GM21528 (cell line): Measurements from ENCODE around the gene EPHB4.

Source experiments
- ATAC-seq: cut with Tn5 transposase; IDR thresholded peaks from one replicate; pipeline ENCODE4 v1.9.1; 2021; ENCODE audit warnings: mild to moderate bottlenecking, moderate library complexity; ENCODE audit not compliant: unreplicated experiment, low FRiP score

The EPHB4 gene

DNA sequence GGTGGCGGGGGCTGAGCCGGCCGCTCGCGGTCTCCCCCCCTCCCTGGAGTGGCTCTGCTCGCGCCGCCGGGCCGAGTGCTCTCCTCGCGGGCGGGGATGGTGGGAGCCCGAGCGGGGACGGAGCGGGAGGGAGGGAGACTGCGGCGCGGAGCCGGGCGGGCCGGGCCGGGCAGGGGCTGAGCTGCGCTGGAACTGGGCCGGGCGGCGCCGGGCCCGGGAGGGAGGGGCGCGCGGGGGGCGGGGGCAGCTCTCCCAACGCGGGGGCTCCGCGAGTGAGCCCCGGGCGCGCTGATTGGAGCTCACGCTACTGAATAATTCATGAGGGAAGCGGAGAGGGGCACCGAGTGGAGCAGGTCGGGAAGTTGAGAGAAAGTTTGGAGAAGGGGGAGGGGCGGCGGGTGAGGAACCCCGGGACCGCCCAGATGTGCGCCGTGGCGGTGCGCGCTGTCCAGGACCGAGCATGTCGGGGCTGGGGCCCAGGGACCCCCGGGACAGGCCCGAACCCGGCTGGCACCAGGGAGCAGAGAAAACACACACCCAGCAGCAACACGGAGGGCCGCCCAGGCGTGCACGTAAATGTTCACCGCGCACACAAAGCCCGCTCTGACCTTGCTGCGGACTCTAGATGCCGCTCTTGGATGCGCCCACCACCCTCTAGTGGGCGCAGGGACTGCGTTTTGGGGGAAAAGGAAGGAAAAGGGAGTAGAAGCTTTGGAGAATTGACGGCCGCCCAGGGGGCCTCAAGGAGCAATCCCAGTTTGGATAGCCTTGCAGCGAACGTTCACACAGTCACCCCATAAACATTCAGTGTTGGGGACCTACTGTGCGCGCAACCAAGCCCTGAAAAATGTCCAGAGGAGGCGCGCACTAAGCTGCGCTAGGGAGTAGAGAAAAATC lies at the start of gene EPHB4:
Gene EPHB4, minus strand, starts transcription at position 194 of the 897 bp plus-strand sequence. CDS start 493 bp downstream, outside the sequence.
- ATAC-seq: no peak

DNA sequence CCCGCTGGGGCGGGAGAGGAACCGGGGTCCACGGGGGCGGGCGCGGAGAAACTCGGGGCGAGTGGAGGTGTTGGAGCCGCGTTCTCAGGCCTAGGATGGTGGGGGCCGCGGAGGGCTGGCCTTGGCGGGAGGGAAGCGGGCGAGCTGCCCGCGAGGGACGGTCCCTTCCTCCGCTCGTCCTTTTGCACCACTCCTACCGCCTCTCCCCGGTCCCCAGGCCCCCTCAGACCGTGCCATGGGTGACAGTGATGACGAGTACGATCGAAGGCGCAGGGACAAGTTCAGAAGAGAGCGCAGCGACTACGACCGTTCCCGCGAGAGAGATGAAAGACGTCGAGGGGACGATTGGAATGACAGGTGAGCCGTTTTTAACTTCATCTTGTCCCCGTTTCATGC lies 48.0 kb upstream of the EPHB4 start:
- ATAC-seq: peak; percentile 29

DNA sequence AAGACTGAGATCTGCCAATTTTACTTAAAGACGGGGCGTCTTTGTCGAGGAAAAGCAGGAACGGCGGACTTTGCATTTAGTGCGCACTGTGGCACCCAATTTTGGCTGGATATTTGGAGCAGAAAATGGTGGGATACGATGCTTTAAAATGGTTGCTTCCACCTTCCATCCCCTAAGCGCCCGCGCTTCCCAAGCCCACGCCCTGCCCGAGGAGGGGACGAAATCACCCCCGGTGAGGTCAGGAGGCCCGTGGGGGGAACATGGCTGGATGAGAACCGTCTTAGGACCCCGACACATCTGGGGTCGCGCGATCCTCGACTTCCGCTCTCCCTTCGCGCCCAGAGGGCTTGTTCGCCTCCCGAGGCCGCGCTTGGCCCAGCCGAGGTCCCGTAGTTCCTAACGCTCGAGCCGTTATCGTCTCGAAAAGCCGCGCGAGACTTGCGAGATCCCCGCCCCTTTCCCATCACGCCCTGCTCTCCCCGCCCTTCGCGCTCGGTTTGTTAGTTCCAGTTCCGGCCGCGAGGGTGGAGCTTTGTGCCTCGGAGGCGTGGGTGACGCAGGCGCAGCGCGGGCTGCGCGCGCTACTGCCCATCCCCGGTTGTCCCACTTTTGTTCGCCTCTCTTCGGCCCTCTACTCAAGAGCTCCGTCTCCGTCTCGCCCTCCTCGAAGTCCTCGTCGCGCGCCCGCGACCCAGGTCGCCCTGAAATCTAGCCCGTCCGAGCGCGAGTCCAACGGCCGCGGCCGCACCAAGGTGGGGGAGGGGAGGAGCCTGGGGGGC lies 47.4 kb upstream of the EPHB4 start, which contains the start of gene SRRT:
Gene SRRT, plus strand, starts transcription at position 527 of the 779 bp plus-strand sequence. CDS start 488 bp downstream, outside the sequence.
- peak; percentile 83 for ATAC-seq

DNA sequence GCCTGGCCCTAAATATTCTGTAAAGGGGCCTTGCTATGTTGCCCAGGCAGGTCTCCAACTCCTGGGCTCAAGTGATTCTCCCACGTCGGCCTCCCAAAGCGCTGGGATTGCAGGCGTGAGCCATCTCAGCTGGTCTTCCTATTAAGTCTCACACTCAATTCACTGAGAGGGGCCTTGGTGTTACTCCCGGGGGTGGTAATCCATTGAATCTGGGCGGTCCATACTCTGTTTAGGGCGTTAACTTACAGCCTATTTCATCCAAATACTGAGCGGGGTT lies 46.9 kb upstream of the EPHB4 start:
- no peak for ATAC-seq

DNA sequence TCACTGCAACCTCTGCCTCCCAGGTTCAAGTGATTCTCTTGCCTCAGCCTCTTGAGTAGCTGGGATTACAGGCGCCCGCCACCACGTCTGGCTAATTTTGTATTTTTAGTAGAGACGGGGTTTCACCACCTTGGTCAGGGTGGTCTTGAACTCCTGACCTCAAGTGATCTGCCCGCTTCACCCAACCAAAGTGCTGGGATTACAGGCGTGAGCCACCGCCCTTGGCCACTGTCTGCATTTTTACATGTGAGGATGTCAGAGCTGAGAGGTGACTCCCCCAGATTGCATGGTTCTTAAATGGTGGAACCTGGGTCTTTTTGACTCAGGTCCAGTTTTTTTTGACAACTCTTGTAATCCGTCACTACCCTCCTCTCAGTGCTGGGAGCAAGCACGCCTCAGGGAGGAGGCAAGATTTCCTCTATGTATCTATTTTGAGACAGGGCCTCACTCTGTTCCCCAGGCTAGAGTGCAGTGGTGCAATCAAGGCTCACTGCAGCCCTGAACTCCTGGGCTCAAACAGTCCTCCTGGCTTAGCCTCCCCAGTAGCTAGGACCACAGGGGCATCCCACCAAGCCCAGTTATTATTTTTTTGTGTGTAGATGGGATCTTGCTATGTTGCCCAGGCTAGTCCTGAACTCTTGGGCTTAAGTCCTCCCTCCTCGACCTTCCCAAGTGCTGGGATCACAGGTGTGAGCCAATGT lies 46.4 kb upstream of the EPHB4 start:
- ATAC-seq: no peak

DNA sequence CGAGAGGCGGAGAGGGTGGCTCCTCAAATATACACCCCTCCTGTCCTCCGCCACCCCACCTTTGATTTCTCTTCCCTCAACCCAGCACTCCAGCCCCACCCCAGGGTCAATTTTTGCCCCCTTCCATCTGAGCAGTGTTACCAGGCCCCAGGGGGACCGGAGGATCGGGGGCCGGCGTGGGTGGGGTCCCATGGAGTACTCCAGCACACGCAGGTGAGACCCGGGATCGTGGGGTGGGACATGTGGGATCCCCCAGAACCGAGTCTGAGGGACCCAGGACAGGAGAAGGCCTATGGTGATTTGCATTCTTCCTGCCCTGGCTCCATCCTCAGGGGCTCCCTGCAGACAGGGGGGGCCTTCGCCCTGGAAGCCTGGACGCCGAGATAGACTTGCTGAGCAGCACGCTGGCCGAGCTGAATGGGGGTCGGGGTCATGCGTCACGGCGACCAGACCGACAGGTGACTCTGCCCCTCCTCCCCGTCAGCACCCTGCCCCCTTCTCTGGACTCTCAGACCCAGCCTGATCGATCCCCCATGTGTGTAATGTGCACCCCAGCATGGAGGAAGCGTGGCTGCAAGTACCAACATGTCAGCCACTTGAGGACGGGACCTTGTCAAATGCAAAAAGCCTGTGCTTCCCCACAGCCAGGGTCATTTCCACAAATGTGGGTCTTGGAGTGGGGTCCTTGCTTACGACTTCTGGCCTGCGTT lies 40.6 kb upstream of the EPHB4 start:
- ATAC-seq: no peak

DNA sequence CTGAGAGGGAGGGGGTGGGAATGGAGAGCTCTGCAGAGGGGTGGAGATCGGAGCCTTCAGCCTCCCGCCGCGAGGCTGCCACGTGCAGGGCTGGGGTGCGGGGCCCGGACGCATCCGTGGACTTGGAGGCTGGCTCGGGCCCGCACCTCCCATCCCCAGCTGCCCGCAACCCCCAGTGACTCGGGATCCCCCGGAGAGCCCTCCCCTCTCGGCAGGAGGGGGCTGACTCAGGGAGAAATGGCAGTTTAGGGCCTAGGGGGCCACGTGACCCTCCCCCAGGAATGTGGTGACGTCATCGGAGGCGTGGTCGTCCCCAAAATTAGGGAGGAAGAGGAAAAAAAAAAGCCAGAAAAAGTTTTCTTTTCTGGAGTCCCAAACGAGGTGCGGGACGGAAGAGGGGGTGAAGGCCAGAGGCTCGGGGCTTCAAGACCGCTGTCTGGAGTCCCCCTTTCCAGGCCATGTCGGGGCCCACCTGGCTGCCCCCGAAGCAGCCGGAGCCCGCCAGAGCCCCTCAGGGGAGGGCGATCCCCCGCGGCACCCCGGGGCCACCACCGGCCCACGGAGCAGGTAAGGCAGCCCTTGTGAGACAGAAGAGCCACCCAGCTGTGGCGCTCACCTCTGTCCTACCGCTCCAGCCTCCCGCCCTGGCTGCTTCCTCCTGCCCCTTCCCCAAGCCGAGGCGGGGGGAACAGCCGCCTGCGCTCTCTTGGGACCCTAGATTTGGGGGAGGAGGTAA lies 39.9 kb upstream of the EPHB4 start, which contains the start of gene TRIP6:
Gene TRIP6, plus strand, starts transcription at position 348 of the 736 bp plus-strand sequence. Its CDS starts 111 bp downstream, at position 459.
- ATAC-seq: no peak

DNA sequence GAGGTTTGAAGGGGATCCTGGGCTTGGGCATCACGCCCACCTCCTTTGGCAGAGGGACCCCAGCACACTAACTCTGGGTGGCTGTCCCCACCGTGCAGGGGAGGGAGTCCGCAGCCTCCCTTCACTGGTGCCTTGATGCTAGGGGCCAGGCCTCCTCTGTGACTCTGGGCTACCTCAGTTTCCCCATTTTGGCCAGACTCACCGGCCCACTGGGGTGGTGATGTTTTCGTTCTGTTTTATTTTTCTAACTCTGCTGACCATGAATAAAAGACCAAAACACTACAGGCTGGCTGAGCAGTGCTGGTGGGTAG lies 39.4 kb upstream of the EPHB4 start:
- ATAC-seq: no peak

DNA sequence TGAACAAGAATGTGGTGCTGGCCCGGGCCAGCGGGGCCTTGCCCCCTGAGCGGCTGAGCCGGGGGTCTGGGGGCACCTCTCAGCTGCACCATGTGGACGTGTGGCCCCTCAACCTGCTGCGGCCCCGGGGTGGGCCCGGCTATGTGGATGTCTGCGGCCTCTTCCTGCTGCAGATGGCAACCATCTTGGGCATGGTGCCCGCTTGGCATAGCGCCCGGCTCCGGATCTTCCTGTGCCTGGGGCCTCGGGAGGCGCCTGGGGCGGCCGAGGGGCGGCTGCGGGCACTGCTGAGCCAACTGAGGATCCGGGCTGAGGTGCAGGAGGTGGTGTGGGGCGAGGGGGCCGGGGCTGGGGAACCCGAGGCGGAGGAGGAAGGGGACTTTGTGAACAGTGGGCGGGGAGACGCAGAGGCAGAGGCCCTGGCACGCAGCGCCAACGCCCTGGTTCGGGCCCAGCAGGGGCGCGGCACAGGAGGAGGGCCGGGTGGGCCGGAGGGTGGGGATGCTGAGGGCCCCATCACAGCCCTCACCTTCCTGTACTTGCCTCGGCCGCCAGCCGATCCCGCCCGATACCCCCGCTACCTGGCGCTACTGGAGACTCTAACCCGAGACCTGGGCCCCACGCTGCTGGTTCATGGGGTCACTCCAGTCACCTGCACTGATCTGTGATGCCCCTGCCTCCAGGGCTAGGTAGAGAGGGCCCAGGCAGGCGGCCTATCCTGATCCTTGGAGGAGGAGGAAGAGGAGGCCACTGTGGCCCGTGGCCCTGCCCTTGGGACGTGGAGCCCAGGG lies 38.8 kb upstream of the EPHB4 start:
- ATAC-seq: no peak

DNA sequence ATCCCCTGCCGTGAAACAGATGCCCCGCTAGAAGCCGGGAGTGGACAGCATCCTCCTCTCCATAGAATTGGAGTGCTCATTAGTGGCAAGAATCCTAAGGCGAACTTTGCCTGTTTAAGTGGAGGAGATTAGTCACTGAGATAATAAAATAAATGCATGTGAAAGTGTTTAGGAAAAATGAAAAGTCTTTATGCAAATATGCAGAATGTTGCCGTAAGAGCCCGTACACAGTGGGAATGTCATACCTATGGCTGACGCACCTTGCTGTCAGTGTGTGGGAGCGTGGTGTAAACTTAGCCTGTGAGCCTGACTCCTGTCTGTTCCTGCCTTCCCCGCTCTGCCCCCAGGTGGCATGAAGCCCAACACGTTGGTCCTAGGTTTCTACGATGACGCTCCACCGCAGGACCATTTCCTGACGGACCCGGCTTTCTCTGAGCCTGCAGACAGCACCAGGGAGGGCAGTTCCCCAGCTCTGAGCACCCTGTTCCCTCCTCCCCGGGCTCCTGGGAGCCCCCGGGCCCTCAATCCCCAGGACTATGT lies 38.1 kb upstream of the EPHB4 start:
- no peak for ATAC-seq

DNA sequence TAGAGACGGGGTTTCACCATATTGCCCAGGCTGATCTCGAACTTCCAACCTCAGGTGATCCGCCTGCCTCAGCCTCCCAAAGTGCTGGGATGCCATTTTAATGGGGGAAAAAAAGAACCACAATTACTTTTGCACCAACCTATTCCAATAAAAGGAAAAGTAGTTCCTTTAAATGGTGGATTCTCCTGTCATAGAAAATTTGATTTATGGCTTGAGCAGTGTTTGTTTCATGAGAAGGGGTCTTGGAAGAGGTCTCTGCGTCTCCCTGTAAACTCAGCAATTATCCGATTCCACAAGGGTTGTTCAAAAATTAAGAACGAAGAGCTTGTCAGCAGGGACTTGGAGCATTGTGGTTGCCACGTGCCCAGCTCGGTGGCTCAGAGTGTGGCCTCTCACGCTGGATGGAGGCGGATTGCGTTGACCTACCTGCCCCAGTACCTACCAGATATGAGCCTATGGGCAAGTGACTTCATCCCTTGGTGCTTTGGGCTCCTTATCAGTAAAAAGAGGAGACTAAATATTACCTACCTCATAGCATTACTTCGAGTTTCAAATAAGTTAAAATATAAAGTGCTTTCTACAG lies 37.0 kb upstream of the EPHB4 start:
- no peak for ATAC-seq

DNA sequence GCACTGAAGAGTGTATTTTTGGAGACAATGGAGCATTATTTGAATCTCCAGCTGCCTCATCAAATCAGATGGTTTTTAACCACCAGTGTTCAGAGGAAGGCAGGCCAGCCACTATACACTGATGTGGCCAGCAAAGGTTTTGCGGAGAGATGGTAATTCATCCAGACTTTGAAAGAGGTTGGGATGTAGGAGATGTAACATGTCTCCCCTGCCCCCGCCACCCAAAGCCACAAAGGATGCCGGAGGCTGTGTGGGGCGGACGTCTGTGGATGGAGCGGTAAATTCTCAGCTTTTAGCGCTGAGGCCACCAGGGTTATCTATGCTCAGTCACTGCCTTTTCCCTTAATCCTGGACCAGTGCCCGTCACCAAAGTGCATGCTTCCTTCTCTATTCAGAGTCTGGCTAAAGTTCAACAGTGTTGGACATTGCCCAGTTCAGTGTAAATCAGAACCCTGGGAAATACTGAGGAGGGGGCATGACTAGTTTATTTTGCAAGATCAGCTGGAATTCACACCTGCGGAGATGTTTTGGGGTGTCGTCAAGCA lies 36.2 kb upstream of the EPHB4 start:
- no peak for ATAC-seq

DNA sequence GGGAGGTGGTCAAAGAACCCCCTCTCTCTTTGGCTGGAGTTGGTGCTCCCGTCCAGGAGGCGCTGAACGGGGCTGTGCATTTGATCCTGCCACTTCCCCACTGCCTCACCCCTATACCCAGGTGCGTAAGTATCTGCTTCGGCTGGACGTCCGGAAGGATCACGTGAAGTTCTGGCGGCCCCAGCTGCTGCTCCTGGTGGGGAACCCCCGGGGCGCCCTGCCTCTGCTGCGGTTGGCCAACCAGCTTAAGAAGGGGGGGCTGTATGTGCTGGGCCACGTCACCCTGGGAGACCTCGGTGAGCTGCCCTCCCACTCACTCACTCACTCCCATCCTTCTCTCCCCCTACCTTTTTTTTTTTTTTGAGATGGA lies 34.3 kb upstream of the EPHB4 start:
- ATAC-seq: no peak

DNA sequence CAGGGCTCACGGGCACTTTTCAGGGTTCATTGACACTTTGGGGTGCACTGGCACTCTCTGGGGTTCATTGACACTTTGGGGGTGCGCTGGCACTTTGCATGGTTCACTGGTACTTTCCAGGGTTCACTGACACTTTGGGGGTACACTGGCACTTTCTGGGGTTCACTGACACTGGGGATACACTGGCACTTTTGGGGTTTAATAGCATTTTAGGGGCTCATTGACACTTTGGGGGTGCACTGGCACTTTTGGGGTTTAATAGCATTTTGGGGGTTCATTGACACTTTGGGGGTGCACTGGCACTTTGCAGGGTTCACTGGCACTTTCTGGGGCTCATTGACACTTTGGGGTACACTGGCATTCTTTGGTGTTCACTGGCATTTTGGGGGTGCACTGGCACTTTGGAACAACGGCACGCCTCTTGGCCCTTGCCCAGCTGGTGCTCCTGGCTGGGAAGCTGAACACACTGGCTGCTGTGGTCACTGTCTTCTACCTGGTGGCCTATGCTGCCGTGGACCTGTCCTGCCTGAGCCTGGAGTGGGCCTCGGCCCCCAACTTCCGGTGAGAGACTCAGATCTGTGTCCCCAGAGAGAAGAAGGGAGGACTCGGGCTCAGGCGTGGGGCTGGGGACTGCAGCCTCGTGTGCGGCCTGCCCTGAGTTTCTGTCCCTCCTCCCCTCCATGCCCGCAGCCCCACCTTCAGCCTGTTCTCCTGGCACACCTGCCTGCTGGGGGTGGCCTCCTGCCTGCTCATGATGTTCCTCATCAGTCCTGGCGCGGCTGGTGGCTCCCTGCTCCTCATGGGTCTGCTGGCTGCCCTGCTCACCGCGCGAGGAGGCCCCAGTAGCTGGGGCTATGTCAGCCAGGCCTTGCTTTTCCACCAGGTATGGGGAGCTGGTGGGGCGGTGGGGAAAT lies 33.6 kb upstream of the EPHB4 start:
- no peak for ATAC-seq

DNA sequence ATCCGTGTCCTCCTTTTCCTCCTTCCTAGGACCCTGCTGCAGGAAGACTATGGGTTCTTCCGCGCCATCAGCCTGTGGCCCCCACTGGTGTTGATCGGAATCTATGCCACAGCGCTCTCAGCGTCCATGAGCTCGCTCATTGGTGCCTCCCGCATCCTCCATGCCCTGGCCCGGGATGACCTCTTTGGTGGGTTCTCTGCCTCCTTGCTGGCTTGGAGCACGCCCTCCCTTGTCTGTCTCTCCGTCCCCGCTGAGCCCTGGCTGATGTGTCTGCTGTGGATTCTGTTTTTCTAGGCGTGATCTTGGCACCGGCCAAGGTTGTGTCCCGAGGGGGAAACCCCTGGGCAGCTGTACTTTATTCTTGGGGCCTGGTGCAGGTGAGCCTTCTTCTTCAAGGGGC lies 32.5 kb upstream of the EPHB4 start:
- ATAC-seq: no peak

DNA sequence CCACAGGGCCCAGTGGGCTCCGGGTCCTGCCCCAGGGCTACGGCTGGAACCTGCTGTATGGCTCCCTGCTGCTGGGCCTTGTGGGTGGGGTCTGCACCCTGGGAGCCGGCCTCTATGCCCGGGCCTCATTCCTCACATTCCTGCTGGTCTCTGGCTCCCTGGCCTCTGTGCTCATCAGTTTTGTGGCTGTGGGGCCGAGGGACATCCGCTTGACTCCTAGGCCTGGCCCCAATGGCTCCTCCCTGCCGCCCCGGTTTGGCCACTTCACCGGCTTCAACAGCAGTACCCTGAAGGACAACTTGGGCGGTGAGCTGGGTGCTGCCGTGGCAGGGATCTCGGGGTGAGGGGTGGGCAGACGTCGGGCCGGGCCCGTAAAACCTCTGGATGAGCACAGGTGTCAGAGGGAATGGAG lies 29.6 kb upstream of the EPHB4 start:
- ATAC-seq: no peak

DNA sequence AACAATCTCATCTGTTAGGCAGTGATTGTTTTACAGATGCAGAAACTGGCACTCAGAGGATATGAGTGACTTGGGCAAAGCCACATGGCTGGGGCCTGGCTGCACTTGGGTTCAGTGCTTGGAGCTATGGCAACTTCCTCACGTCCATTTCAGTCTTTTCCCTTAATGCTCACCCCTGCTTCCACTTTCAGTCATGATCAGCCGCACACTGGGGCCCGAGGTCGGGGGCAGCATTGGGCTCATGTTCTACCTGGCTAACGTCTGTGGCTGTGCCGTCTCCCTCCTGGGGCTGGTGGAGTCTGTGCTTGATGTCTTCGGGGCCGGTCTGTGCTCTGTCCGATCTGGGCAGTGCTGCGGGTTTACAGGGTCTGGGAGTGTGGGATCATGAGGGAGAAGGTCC lies 28.2 kb upstream of the EPHB4 start:
- no peak for ATAC-seq
